ENCODE data around the gene GPC5.

DNA sequence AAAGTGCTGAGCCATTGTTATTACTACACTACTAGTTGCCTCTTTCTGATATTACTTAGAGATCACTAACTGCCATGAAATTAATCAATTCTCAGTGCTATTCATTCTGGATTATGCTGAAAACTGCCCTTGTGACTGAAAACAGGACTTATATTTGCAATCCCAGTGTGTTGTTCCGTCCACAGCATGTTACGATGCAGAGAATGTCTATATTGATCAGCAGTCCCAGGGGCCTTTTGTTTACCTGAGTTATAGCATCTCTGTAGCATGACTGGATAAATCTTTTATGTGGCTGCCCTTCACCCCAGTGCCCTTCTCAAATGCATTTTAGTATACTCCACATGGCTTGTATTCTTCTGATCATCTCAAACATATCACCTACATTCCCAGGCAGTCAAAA is 251.0 kb downstream of the GPC5 start:
- TF ChIP-seq EZH2phosphoT487 (IDR thresholded peaks at IDR 0.05; ENCODE audit: insufficient read depth, low read depth) = no peak
- no peak for TF ChIP-seq EZH2 (IDR thresholded peaks at IDR 0.05; ENCODE audit: insufficient read depth, poor library complexity, severe bottlenecking)

All from GM23248 (cell line).